NCI-H69 (cell line): ENCODE data around the gene PALM3.
A peak's percentile ranks its signal among the peaks of the same experiment; 100 is the strongest.

Experiments
- DNase-seq: peaks from one replicate; lab custom pipeline; 2025; lab: John Stamatoyannopoulos, UW

Gene PALM3

DNA sequence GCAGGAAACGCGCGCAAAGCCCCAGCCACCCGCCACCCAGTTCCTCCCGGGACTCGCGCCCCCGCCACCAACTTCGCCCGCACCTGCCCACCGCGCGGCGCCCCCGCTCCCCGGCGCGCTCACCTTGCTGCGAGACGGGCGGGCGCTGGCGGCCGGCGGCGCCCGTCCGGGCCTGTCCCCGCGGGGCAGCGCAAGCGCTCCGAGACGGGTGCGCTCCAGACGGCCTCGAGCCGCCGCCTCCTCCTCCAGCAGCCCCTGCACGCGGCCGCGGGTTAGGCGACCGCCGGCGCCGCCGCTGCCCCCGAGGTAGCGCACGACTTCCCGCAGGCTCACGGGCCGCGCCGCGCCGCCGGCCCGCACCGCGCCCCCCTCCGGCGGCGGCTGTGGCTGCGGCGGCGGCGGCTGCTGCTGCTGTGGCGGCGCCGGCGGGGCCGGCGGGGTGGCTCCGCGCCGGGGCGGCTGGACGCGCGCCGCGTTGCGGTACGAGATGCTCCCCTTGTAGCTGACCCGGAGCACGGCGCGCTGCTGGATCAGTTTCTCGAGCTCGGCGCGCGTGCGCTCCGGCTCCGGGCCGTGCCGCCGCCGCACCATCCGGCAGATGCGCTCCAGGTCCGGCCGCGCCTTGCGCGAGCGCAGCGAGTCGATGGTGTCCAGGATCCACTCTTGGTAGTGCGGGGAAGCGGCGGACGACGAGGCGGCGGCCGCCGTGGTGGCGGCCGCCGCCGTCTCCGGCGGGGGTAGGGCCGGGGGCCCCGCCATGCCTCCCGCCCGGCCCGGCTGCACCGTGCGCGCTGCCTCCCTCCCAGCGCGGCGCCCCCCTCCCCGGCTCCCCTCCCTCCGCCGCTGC, 28.0 kb upstream of the PALM3 start:
- DNase-seq, result peak; percentile 81

DNA sequence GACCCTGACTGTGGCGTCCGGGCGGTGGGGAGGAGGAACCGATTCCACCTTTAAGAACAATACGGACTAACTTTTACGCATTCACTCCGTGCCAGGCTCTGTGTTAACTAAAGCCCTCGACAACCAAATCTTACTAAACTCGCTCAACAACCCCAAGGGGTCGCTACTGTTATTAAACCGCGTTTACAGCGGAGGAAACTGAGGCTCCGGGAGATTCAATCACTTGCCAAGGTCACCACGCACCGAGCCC, 27.5 kb upstream of the PALM3 start:
- peak; percentile 54 for DNase-seq

DNA sequence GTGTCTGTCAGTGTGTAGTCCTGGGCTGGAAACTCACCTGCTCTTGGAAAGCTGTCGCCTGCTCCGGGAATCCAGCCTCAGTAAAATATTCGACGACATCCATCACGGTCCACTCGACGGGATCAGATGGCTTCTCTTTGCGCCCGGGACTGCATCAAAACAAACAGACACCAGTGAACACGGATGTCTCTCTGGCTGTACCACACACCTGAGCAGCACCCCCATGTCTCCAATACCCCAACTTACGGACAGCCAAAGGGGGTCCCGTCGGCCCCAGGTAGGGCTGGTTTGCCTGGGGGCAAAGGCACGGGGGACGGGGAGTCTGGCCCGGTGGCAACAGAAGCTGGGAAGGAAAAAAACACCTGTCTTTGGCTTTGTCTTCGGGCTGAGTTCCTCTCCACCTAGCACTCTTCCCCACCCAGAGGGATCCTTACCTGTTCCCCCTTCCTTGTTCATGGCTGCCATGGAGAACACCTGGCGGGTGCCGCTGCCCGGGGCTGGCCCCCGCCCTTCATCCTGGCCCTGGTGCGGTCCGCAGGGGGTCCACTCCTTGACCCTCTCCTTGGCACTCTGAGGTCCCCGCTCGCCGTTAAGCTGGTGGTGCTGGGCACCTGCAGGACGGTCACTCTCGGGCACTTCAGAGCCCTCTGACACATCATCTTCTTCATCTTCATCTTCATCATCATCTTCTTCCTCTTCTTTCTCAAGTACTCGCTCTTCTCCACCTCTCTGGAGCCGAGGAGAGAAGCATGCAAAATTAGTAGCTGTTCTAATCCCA, 26.9 kb upstream of the PALM3 start:
- no peak for DNase-seq

DNA sequence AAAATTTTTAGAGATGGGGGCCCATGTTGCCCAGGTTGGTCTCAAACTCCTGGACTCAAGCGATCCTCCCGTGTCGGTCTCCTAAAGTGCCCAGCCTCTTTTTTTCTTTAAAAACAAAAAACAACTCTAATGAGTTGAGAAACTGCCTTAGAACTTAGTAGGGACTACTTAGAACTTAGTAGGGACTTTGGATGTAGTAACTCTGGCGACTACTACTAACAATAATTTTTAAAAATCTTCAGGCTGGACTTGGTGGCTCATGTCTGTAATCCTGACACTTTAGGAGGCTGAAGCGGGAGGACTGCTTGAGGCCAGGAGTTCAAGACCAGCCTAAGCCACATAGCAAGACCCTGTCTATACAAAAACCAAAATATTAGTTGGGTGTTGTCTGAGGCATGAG, 24.2 kb upstream of the PALM3 start:
- no peak for DNase-seq

DNA sequence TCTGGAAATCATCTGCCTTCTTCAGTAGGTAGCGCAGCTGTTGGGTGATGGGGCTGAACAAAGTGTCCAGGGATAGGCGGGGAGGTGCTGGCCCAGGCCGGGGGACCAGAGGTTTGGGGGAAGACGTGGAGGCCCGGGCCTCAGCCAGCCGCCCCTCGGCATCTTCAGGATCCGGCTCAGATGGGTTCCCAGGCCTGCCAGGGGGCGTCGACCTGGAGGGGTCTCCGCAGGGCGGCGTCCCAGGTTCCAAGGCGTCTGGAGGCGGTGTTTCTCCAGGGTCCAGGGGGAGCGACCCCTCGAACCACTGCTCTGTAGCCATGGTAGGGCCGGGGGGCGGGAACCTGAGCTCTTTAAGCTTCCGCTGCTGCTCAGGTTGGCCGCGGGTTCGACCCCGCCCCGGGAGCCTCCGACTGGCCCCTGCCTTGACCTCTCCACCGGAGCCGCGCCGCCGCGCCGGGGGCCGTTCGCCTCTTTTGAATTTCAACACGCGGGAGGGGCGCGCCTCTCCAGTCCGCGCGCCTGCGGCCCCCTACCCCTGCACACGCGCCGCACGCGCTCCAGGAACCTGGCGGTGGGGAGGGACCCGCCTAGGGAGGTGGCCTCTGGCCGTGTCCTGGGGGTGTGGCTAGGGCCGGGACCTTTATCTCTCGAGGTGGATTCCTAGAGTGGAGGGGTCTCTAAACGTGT, 23.6 kb upstream of the PALM3 start, which contains the start of gene C19orf67:
TSS of gene C19orf67 (minus strand) at position 475 of the 687 bp plus-strand sequence. CDS start at position 319, 156 bp downstream.
- DNase-seq, result no peak

DNA sequence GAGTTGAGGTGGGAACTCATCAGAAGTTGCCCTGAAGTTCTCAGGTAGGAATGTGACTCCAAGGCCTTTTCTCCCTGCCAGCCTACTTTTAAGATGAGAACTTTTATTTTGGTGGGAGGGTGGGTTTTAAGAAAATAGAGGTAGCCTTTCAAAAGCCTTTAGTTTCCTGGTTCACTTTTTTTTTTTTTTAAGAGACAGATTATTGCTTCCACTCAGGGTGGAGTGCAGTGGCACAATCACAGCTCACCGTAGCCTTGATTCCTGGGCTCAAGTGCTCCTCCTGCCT, 20.7 kb upstream of the PALM3 start:
- no peak for DNase-seq

DNA sequence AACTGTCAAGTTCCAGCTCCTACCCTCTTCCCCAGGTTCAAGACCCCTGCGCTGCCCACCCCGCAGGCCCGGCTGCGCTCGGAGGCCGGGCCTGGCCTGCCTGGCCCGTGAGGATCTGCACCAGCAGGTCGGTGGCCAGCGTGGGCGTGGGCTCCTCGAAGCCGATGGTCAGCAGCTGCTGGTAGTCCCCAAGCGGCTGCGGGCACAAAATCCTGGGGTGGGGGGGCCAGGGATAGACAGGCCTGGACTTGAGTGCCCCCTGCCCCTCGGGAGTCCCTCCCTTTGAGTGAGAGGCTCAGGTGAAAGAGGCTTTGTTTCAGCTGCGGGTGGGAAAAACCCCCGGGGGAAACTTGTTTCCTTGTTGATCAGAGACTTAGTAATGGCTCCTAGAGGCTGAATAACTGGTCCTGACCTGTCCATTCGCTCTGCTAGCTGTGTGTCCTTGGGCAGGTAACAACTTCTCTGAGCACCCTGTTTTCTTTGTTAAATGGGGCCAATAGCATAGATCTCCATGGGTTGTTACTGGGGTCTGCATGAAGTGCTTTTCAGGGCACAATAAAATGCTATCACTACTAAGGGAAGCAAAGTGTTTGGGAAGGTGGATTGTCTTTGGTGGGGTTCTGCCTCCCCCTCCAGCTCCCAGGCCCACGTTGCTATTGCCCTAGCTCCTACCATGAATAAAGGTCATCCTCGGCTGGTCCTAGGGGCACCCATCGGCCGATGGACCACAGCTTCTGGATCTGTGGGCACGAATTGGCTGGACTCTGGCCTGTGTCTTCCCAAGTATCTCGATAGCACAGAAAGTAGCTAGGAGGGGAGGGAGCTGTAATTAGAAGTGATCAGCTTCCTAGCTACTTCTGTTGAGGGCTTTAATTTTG, 20.2 kb upstream of the PALM3 start:
- DNase-seq, result peak; percentile 63

DNA sequence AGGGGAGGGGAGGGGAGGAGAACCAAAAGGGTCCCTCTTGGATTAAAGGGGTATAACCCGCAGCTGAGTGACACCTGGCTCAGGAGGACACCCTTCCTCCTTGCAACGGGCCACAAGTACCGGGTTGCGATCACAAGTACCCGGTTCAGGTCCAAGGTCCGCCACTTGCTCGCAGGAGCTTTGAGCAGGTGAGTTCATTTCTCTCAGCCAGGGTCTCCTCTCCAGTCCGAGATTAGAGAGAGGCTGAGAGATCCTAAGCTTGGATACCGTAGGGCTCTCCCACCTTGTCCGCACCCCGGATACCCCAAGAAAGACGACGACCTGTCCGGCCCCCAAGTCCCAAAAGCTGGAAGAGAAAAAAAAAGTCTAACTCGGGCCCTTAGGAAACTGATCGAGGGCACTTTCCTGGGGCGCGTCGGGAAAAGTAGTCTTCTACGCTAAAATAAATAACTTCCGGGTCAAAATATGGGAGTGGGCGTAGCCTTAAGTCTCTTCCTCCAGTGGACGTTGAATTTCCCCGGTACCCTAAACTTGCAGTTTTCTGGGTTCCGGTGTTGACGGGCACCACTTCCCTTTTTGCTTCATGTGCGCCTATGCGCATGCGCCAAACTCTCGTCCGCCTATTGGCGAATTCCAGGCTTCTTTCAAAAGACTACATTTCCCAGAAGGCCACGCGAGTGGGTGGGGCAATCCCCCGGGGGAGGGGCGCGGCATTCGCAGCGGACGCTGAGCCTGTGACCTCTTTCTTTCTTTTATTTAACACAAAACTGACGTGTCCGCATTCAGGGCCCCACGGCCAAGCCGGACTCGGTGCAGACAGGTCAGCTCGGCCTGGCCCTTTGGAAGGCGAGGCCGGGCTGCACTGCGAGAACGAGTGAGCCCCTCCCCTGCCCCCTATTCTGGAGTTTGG, 19.3 kb upstream of the PALM3 start:
- DNase-seq, result peak; percentile 100

DNA sequence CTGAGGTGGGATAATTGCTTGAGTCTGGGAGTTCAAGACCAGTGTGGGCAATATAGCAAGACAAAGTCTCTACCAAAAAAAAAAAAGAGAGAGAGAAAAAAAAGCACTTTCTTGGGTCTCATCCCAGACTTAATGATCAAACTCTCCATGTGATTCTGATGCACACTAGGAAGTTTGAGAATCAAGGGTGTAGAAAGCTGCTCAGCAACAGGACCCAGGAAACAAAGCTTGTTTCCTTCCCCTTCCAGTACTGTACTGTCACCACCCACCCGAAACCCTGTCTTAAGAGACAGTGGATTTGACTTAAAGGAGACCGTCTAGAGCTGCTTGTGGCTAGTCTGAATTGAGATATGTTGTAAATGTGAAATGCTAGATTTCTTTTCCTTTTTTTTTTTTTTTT, 16.5 kb upstream of the PALM3 start:
- DNase-seq, result no peak

DNA sequence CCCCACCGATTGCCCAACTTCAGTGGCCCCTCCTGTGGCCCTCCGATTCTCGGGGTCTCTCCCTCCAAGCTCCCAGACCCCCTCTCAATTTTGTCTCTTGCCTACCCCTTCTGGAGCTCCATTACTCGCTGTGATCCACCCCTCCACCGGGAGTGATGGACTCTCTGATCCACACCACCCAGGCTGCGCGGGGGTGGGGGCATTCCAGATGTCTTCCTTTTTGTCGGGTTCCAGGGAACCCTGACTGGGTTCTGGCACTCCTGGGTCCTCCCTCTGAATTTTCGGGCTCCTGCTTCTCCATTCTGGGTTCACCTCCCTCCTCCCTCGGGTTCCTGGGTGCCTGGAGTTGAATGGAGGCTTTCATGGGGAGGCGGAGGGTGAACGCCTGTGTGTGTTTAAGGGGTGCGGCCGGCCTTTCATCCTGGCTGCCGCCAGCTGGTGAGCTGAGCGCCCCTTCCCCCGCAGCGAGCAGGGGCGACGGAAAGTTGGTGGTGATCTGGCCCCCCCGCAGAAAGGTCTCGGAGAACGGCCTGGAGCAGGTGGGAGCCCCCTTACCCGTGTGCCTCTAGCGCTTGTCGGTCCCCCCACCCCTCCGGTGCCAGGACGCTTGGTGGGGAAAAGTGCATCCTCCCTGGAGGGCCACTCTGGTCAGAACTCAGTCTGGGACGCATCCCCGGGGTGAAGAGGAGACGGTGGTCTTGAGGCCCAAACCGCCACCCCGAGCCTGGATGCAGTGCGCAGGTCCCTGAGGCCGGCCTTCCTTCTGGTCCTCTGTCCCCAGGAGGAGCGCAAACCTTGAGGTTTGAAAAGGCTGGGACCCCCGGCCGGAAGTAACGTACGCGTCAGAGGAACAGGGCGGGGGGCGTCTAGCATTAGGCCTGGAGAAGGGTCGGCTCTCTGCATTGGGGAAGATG, 12.3 kb upstream of the PALM3 start:
- peak; percentile 86 for DNase-seq

DNA sequence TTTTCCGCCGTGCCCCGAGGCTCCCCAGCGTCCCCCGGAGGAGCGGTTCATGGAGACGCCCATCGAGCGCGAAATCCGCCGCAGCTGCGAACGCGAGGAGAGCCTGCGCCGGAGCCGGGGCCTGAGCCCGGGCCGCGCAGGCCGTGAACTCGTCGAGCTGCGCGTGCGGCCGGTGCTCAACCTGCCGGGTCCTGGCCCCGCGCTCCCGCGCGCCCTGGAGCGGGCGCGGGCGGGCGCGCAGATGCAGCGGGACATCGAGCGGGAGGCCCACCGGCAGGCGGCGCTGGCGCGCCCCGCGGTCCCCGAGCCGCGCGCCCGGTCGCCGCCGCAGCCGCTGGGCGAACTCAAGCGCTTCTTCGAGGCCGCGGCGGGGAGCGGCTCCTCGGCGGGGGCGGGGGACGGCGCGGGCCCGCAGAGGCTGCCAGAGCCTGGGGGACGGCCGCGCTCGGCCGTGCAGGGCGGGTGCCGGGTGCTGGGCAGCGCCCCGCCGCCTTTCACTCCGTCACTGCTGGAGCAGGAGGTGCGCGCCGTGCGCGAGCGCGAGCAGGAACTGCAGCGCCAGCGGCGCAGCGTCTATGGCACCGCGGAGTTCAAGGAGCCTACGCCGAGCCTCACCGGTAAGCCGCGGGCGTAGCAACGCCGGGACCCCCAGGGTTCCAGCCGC, 11.5 kb upstream of the PALM3 start:
- peak; percentile 95 for DNase-seq

DNA sequence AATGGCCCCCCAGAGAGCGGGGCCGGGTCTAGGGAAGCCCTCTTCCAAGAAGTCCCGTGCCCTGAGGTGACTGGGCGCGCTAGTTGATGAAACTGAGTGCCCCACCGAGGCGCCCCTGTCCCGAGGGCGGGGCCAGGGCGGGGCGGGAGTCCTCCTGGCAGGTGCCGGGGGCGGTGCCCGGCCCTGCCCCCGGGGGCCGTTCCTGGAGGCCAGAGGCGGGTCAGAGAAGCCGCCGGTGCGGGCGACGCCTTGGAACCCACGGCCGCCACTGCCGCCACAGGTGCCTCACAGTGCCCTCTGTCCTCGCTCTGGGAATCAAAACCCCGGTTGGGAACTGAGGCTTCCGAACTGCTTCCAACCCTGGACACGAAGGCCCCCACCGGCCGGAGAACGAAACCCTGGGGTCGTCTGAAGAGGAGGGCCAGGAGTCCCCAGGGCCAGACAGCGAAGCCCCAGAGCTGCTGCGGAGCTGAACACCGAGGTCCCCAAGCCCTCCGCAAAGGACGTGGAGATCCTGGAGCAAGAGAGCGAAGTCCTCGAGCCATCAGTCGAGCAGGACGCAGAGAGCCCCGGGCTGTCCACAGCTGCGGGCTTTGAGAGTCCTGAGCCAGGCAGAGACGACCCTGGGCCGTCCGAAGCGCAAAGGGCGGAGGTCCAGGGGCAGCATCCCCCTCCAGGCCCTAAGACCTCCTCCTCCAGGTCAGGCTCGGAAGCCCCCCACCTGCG, 10.8 kb upstream of the PALM3 start, which contains the start of gene MISP3:
TSS of gene MISP3 (plus strand) at position 252 of the 726 bp plus-strand sequence. CDS start 524 bp downstream, outside the sequence.
- DNase-seq, result peak; percentile 89

DNA sequence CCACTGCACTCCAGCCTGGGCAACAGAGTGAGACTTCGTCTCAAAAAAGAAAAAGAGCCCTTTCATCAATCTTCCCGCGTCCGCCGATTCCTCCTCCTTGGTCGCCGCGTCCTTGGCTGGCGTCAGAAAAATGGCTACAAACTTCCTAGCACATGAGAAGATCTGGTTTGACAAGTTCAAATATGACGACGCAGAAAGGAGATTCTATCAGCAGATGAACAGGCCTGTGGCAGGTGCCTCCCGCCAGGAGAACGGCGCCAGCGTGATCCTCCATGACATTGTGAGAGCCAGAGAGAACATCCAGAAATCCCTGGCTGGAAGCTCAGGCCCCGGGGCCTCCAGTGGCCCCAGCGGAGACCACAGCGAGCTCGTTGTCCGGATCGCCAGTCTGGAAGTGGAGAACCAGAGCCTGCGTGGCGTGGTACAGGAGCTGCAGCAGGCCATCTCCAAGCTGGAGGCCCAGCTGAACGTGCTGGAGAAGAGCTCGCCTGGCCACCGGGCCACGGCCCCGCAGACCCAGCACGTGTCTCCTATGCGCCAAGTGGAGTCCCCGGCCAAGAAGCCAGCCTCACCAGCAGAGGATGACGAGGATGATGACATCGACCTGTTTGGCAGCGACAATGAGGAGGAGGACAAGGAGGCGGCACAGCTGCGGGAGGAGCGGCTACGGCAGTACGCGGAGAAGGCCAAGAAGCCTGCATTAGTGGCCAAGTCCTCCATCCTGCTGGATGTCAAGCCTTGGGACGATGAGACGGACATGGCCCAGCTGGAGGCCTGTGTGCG, 8.6 kb upstream of the PALM3 start:
- no peak for DNase-seq

DNA sequence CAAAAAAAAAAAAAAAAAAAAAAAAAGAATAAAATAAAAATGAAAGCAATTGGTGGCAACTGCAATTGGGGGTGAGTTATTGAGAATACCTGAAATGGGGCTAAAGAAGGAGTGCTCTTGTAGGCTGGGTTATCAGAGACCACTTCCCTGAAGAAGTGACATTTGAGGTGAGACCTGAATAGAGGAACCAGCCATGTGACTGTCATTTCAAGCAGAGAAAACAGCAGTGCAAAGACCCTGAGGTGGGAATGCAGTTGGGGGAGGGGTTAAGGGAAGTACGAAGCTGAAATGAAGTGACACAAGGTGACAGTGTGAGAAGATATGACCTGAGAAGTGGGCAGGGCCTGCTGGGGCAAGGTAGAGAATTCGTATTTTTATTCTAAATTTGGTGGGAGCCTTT, 4.3 kb upstream of the PALM3 start:
- no peak for DNase-seq

DNA sequence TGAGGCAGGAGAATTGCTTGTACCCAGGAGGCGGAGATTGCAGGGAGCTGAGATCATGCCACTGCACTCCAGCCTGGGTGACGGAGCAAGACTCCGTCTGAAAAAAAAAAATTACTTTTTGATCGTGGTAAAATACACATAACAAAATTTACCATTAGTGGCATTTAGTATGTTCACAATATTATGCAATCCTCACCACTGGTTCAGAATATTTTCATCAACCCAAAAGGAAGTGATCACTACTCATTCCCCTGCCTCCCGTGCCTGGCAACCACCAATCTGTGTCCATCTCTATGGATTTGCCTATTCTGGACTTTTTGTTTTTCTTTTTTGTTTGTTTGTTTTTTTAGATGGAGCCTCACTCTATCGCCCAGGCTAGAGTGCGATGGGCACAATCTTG, 1.2 kb upstream of the PALM3 start:
- DNase-seq, result no peak

DNA sequence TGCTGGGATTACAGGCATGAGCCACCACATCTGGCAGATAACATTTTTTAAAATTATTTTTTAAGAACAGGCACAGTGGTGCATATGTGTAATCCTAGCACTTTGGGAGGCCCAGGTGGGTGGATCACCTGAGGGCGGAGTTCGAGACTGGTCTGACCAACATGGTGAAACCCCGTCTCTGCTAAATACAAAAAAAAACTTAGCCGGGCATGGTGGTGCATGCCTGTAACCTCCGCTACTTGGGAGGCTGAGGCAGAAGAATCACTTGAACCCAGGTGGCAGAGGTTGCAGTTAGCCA, 631 bp upstream of the PALM3 start:
- no peak for DNase-seq

DNA sequence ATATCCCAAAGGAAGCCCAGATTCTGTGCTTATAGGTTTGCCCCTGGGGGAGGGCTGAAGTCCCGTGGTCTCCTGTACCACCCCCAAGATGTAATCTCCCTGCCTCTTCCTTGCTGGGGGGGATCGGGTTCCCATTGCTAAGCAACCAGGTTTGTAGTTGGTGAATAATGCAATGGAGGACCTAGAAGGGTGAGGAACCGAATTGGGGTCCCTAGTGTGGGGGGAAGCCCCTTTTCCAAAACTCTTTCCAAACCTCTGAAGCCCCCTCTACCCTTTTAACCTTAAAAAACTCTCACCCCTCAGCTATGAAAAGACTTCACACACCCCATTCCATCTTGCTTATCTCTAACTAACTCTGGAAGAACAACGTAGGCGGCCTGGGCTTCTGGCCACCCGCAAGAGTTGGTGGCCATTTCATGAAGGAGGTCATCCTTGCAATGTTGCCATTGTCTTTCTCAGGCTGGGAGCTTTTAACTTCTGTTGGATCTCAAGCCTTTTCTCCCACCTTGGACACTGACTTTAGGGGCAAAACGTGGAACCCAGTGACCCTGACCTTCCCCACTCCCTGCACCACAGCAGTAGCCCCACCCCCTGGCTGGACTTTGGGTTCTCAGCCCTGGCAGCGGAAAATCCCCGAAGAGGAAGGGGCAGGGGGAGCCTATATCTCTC, 661 bp downstream of the PALM3 start:
- DNase-seq, result no peak
